ENCODE measurements around the gene BOLL.

- TF ChIP-seq EZH2 (IDR thresholded peaks at IDR 0.05; ENCODE audit: borderline replicate concordance, insufficient read depth, low read depth, low read length, poor library complexity, severe bottlenecking) (no peak), CTCF (IDR thresholded peaks at IDR 0.05) (no peak)
Observed at GRCh38 chr2:197804758-197805714, 19.9 kb upstream of the BOLL start.

All from B cell (primary cell).